HL-60 (cell line): ENCODE data around the gene PIWIL4.

Experiments
- DNase-seq, 2 experiments: peaks; one replicate each; pipeline ENCODE4 v3.0.0-alpha.2; 2010 to 2020; ENCODE audit warnings: low read depth in 1 of 2, low spot score in 1 of 2
- H3K27ac ChIP-seq: fragments of 250-450 bp; sonication (Bioruptor Pico); replicated peaks from 2 replicates; pipeline ENCODE4 v1.5.1; 2020; ENCODE audit warnings: mild to moderate bottlenecking, moderate library complexity
- H3K27me3 ChIP-seq: fragments of 250-450 bp; sonication (Bioruptor Pico); 2 replicates; pipeline ENCODE4 v1.5.1; 2021; ENCODE audit warnings: mild to moderate bottlenecking, moderate library complexity; ENCODE audit not compliant: insufficient read depth, poor library complexity, severe bottlenecking
- H3K4me3 ChIP-seq: replicated peaks from 2 replicates; pipeline ENCODE4 v1.5.1; 2011; ENCODE audit warnings: mild to moderate bottlenecking, control low read depth, low read length; ENCODE audit not compliant: insufficient read depth
- GABPA ChIP-seq: IDR thresholded peaks from 2 replicates; pipeline ENCODE4 v1.6.1; 2012; ENCODE audit warnings: low read depth
- POLR2AphosphoS5 ChIP-seq: IDR thresholded peaks from 2 replicates; pipeline ENCODE4 v1.6.1; 2012; ENCODE audit warnings: low read depth
- SPI1 ChIP-seq: IDR thresholded peaks from 2 replicates; pipeline ENCODE4 v1.6.1; 2012; ENCODE audit warnings: low read depth, mild to moderate bottlenecking, borderline replicate concordance
- TF ChIP-seq, protein P1 (sequence below): IDR thresholded peaks from one replicate; pipeline ENCODE4 v1.5.1; 2011; ENCODE audit warnings: low read length, control low read depth, inconsistent platforms; ENCODE audit not compliant: insufficient read depth
- TF ChIP-seq, protein P2 (sequence below): IDR thresholded peaks from 2 replicates; pipeline ENCODE4 v1.6.1; 2012; ENCODE audit warnings: low read depth; ENCODE audit not compliant: insufficient replicate concordance

Gene PIWIL4

DNA sequence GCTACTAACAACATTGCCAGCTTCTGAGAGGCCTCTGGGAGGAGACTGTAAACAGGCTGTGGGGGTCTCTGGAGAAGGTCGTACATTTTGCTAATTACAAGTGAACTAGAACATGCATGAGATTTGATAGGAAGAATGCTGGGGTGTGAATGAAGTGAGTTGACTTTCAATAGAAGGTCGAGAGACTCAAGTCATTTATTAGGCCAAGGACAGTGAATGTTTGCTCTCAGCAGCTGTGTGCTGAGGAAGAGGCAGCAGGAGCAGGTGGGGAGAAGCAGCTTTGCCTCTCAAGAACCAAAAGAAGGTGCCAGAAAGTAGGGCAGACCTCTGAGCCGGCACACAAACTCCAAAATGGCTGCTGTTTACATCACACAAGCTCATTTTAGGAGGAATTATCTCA is 91.7 kb downstream of the PIWIL4 start:
- no peak for DNase-seq
- H3K27ac ChIP-seq = no peak overlapping the region
- TF ChIP-seq GABPA (no peak), SPI1 (no peak), POLR2AphosphoS5 (no peak)
- TF ChIP-seq, protein P1, sequence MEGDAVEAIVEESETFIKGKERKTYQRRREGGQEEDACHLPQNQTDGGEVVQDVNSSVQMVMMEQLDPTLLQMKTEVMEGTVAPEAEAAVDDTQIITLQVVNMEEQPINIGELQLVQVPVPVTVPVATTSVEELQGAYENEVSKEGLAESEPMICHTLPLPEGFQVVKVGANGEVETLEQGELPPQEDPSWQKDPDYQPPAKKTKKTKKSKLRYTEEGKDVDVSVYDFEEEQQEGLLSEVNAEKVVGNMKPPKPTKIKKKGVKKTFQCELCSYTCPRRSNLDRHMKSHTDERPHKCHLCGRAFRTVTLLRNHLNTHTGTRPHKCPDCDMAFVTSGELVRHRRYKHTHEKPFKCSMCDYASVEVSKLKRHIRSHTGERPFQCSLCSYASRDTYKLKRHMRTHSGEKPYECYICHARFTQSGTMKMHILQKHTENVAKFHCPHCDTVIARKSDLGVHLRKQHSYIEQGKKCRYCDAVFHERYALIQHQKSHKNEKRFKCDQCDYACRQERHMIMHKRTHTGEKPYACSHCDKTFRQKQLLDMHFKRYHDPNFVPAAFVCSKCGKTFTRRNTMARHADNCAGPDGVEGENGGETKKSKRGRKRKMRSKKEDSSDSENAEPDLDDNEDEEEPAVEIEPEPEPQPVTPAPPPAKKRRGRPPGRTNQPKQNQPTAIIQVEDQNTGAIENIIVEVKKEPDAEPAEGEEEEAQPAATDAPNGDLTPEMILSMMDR = no peak
- TF ChIP-seq, protein P2, sequence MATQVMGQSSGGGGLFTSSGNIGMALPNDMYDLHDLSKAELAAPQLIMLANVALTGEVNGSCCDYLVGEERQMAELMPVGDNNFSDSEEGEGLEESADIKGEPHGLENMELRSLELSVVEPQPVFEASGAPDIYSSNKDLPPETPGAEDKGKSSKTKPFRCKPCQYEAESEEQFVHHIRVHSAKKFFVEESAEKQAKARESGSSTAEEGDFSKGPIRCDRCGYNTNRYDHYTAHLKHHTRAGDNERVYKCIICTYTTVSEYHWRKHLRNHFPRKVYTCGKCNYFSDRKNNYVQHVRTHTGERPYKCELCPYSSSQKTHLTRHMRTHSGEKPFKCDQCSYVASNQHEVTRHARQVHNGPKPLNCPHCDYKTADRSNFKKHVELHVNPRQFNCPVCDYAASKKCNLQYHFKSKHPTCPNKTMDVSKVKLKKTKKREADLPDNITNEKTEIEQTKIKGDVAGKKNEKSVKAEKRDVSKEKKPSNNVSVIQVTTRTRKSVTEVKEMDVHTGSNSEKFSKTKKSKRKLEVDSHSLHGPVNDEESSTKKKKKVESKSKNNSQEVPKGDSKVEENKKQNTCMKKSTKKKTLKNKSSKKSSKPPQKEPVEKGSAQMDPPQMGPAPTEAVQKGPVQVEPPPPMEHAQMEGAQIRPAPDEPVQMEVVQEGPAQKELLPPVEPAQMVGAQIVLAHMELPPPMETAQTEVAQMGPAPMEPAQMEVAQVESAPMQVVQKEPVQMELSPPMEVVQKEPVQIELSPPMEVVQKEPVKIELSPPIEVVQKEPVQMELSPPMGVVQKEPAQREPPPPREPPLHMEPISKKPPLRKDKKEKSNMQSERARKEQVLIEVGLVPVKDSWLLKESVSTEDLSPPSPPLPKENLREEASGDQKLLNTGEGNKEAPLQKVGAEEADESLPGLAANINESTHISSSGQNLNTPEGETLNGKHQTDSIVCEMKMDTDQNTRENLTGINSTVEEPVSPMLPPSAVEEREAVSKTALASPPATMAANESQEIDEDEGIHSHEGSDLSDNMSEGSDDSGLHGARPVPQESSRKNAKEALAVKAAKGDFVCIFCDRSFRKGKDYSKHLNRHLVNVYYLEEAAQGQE = no peak
- no peak overlapping the region for H3K4me3 ChIP-seq
- H3K27me3 ChIP-seq = peaks cover 2% of the 10 kb centered on the region

DNA sequence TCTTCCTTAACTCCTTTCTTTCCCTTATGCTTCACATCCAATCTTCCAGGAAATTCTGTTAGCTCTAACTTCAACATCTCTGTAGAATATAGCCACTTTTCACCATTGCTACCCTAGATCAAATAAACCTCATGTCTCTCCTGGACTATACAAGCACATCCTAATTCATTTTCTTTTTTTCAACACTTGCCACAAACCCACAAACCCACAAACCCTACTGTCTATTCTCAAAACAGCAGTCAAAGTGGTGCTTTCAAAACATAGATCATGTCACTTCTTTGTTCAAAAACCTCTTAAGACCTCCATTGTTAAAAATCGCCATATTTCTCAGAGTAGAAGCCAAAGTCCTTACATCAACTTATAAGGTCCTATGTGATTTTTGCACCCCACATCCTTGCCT is 94.3 kb downstream of the PIWIL4 start:
- Histone ChIP-seq H3K27me3 (peaks cover 2% of the 10 kb centered on the region), H3K27ac (no peak overlapping the region), H3K4me3 (no peak overlapping the region)
- no peak for TF ChIP-seq POLR2AphosphoS5
- no peak for DNase-seq

DNA sequence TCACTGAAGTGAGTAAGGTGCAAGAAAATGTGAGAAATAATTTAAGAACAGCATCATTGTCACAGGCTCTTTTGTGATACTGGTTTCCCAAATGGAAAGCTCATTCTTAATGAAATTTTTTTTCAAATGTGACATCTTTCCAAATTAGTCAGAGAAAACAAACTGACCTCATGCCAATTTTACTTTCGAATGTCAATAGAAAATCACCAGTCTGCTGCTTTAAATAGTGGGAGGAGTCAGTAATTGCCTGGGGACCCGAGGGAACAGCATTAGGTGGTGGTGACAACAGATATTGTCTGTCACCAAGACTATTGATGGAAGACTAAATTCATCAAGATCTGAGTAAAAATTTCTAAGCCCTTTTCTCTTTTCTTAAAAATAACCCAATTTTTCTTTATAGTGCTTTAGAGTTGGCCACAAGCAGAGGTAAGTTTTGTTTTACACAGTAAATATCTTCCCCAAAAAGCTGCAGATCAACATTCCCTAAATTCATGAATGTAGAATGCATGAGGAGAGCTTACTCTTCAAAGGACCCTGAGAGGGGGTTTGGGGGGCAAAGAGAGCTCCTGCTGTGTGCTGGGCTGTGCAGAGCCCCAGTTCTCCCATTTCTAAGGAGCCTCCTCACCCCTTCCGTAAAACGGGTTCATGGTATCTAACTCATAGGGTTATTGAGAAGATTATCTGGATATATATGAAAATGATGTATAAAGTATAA is 95.1 kb downstream of the PIWIL4 start:
- Histone ChIP-seq H3K4me3 (no peak overlapping the region), H3K27ac (no peak overlapping the region), H3K27me3 (peaks cover 2% of the 10 kb centered on the region)
- DNase-seq = no peak
- TF ChIP-seq, protein P1 = no peak
- TF ChIP-seq POLR2AphosphoS5 = no peak
- TF ChIP-seq, protein P2 = no peak
- TF ChIP-seq SPI1 = no peak
- TF ChIP-seq GABPA = no peak

DNA sequence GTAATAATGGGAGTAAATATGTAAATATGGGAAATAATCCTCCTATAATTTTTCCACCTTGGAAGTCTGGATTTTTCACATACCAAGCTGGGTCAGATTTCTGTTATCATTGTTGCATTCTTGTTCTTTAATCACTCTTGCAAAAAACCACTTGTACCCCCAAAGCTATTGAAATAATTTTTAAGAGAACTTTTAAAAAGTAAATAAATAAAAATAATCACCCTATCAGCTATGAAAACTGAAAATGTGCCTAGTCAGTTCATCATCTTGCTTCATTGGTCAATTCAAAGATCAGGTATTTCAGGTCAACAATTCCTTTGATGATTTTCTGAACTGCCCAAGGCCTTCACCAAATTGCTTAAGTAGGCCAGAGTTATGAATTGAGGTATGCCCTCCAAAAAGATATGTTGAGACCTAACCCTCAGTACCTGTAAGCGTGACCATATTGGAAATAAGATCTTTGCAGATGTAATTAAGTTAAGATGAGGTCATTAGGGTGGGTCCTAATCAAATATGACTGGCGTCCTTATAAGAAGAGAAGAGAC is 95.8 kb downstream of the PIWIL4 start:
- no peak for TF ChIP-seq SPI1
- no peak for TF ChIP-seq GABPA
- TF ChIP-seq, protein P2 = no peak
- no peak for TF ChIP-seq POLR2AphosphoS5
- TF ChIP-seq, protein P1 = no peak
- no peak for DNase-seq
- H3K4me3 ChIP-seq = no peak overlapping the region

More for the DNA sequence above, 95.8 kb downstream of the PIWIL4 start:
- H3K27ac ChIP-seq = no peak overlapping the region
- peaks cover 2% of the 10 kb centered on the region for H3K27me3 ChIP-seq
